Dermis microvascular lymphatic vessel endothelial cell (primary cell): ENCODE results near the gene CCNY. TPM values are rescaled to one million over a fixed set of nuclear protein-coding genes. Genes with fewer than 3 reads are reported as not detected.

ENCODE experiments used
- DNase-seq, 2 donors: peaks; one replicate each; pipeline versions ENCODE4 v3.0.0 to v3.0.0-alpha.2; 2010; ENCODE audit warnings: low read depth in 2 of 2
- total RNA-seq: library from RNA; depleted of rRNA; stranded (reverse); fragments of >200 nt; gene quantifications from 2 replicates; pipeline ENCODE4 v1.2.1, GENCODE V29; 2014

The CCNY gene
- total RNA-seq, 1 donor from 2014 or later = 65.7 TPM

GRCh38 chr10:35379226-35380137 is 43.2 kb downstream of the CCNY start:
- DNase-seq = peak; percentile 78 to 99

GRCh38 chr10:35382096-35382495 is 45.8 kb downstream of the CCNY start:
- no peak for DNase-seq

GRCh38 chr10:35384265-35384868 is 48.1 kb downstream of the CCNY start:
- DNase-seq = no peak

GRCh38 chr10:35386594-35387174 is 50.4 kb downstream of the CCNY start:
- peak; percentile 78 to 87 for DNase-seq

GRCh38 chr10:35387768-35388167 is 51.5 kb downstream of the CCNY start:
- DNase-seq = peak in 1 of 2 donors; percentile 58

GRCh38 chr10:35388197-35388596 is 51.9 kb downstream of the CCNY start:
- DNase-seq = no peak

- DNase-seq = no peak
These were observed 52.4 kb downstream of the CCNY start for GRCh38 chr10:35388682-35389081.

GRCh38 chr10:35390161-35390840 is 54.0 kb downstream of the CCNY start:
- DNase-seq = no peak

GRCh38 chr10:35390843-35391152 is 54.5 kb downstream of the CCNY start:
- DNase-seq = no peak

- DNase-seq = no peak
These were observed 55.0 kb downstream of the CCNY start for GRCh38 chr10:35391153-35391953.

GRCh38 chr10:35391954-35392262 is 55.6 kb downstream of the CCNY start:
- DNase-seq = no peak

GRCh38 chr10:35392482-35393228 is 56.3 kb downstream of the CCNY start:
- DNase-seq = no peak

- DNase-seq = no peak
These were observed 58.1 kb downstream of the CCNY start for GRCh38 chr10:35394411-35394851.

GRCh38 chr10:35394934-35395333 is 58.6 kb downstream of the CCNY start:
- no peak for DNase-seq

- no peak for DNase-seq
These were observed 60.5 kb downstream of the CCNY start for GRCh38 chr10:35396560-35397434.

GRCh38 chr10:35397953-35398352 is 61.6 kb downstream of the CCNY start:
- DNase-seq = no peak

GRCh38 chr10:35398355-35398754 is 62.0 kb downstream of the CCNY start:
- DNase-seq = no peak

GRCh38 chr10:35398908-35399307 is 62.6 kb downstream of the CCNY start:
- no peak for DNase-seq

GRCh38 chr10:35399414-35400009 is 63.2 kb downstream of the CCNY start:
- DNase-seq = no peak
